CD4-positive, alpha-beta T cell treated with Interleukin-15 for 4 hours (primary cell): ENCODE measurements around the gene ARSI.
"Not testable (repeated sequence)": the region's sequence is repeated elsewhere in the genome, so short reads cannot be mapped to it uniquely, and the experiment has no call there.

Experiments
- DNase-seq: peaks from one replicate; pipeline ENCODE4 v3.0.0-alpha.2; 2020; ENCODE audit warnings: low spot score

ARSI gene

GRCh38 chr5:150265870-150266383, 36.8 kb downstream of the ARSI start:
- DNase-seq: no peak

GRCh38 chr5:150264667-150265603, 37.8 kb downstream of the ARSI start:
- no peak for DNase-seq

- no peak for DNase-seq
Observed at GRCh38 chr5:150263801-150264621, 38.7 kb downstream of the ARSI start.

- DNase-seq: no peak
Observed at GRCh38 chr5:150263375-150263775, 39.3 kb downstream of the ARSI start.

- DNase-seq: no peak
Observed at GRCh38 chr5:150262502-150262901, 40.2 kb downstream of the ARSI start.

- no peak for DNase-seq
Observed at GRCh38 chr5:150261231-150261630, 41.5 kb downstream of the ARSI start.

GRCh38 chr5:150258130-150258529, 44.6 kb downstream of the ARSI start:
- DNase-seq: no peak

GRCh38 chr5:150257424-150257823, 45.3 kb downstream of the ARSI start:
- DNase-seq: no peak

- DNase-seq: no peak
Observed at GRCh38 chr5:150256410-150257064, 46.2 kb downstream of the ARSI start.

GRCh38 chr5:150255659-150256409, 46.9 kb downstream of the ARSI start:
- no peak for DNase-seq

- DNase-seq: no peak
Observed at GRCh38 chr5:150254774-150255173, 47.9 kb downstream of the ARSI start.

GRCh38 chr5:150254363-150254762, 48.3 kb downstream of the ARSI start:
- no peak for DNase-seq

GRCh38 chr5:150253416-150254208, 49.1 kb downstream of the ARSI start:
- no peak for DNase-seq

- no peak for DNase-seq
Observed at GRCh38 chr5:150252489-150252888, 50.2 kb downstream of the ARSI start.

- DNase-seq: no peak
Observed at GRCh38 chr5:150251504-150251903, 51.2 kb downstream of the ARSI start.

GRCh38 chr5:150249744-150250143, 53.0 kb downstream of the ARSI start:
- DNase-seq: no peak

GRCh38 chr5:150248946-150249345, 53.8 kb downstream of the ARSI start:
- DNase-seq: no peak

GRCh38 chr5:150248493-150248892, 54.2 kb downstream of the ARSI start:
- not testable (repeated sequence) for DNase-seq

GRCh38 chr5:150247726-150248125, 55.0 kb downstream of the ARSI start:
- DNase-seq: no peak

GRCh38 chr5:150246835-150247234, 55.9 kb downstream of the ARSI start:
- no peak for DNase-seq

GRCh38 chr5:150246429-150246828, 56.3 kb downstream of the ARSI start:
- no peak for DNase-seq
